ENCODE measurements around the gene C6orf47.

The C6orf47 gene

DNA sequence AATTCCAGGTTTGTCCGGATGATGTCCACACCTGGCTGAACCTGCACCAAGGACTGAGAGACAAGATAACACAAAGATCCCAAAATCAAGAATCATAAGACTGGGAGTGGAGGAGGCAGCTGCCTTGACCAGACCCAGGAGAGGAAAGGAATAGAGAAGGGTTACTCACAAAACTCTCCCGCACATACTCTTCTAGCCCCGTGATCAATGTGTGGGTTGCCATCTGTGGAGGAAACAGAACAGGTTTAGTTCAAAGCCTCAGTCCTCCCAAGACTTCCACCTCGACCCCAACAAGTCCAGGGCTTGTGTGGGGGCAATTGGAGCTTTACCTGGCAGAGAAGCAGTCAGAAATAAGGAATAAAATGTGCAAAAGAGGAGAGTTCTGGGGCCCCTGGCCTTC, 19.2 kb downstream of the C6orf47 start:
- no peak for DNase-seq (ENCODE audit: low read depth, low spot score)
- H3K27ac ChIP-seq, result no peak overlapping the region

- DNase-seq (ENCODE audit: low read depth, low spot score), result no peak
- no peak overlapping the region for H3K27ac ChIP-seq
These were observed 20.0 kb downstream of the C6orf47 start for GRCh38 chr6:31640612-31641011.

- peak overlapping the region; percentile 21 for H3K27ac ChIP-seq
- DNase-seq (ENCODE audit: low read depth, low spot score), result no peak
These were observed 21.1 kb downstream of the C6orf47 start for GRCh38 chr6:31639449-31639861.

GRCh38 chr6:31639043-31639442, 21.5 kb downstream of the C6orf47 start:
- H3K27ac ChIP-seq, result no peak overlapping the region
- DNase-seq (ENCODE audit: low read depth, low spot score), result no peak

DNA sequence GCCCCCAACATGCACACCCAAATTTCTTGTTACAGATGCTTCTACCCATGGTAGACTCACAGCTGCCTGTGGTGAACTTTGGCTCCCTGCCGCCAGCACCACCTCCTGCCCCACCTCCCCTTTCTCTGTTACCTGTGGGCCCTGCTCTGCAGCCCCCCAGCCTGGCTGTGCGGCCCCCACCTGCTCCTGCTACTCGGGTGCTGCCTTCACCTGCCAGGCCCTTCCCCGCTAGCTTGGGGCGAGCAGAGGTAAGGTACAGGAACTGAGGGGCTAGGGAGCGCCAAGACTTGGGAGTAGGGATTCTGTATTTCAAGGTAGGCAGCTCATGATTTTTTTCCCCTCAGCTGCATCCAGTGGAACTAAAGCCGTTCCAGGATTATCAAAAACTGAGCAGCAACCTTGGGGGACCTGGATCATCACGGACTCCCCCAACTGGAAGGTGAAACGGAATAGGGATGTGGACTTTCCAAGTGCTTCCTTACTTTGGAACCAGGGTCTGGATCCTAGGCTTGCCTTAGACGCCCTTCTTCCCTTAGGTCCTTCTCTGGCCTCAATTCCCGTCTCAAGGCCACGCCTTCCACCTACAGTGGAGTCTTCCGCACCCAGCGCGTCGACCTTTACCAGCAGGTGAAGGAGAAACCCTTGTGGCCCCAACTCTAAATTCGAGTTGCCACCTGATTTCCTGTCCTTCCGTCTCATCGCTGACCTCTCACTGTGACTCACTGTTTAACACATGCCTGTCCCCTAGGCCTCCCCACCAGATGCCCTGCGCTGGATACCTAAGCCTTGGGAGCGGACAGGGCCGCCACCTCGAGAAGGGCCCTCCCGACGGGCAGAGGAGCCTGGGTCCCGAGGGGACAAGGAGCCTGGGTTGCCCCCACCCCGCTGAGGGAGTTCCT, 23.6 kb downstream of the C6orf47 start:
- no peak for DNase-seq (ENCODE audit: low read depth, low spot score)
- H3K27ac ChIP-seq, result no peak overlapping the region

GRCh38 chr6:31634969-31635575, 25.5 kb downstream of the C6orf47 start:
- DNase-seq (ENCODE audit: low read depth, low spot score), result no peak

DNA sequence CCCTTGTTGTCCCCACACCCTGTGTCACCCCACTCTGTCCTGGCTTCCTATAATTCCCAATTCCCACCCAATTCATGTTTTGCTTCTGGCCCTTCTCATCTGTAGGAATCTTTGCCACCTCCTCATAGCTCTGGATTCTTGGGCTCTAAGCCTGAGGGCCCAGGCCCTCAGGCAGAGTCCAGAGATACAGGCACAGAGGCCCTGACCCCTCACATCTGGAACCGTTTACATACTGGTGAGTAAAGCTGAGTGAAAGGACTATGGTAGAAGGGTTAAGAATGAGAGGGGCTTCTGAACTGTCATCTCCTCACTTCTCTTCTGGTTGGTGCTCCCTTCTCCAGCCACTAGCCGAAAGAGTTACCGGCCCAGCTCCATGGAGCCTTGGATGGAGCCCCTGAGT, 26.4 kb downstream of the C6orf47 start:
- no peak for DNase-seq (ENCODE audit: low read depth, low spot score)
- H3K27ac ChIP-seq, result no peak overlapping the region

More at GRCh38 chr6:31634969-31635575, 25.5 kb downstream of the C6orf47 start:
- no peak overlapping the region for H3K27ac ChIP-seq

- DNase-seq (ENCODE audit: low read depth, low spot score), result no peak
- H3K27ac ChIP-seq, result no peak overlapping the region
These were observed 27.1 kb downstream of the C6orf47 start for GRCh38 chr6:31633447-31633846.

- no peak for DNase-seq (ENCODE audit: low read depth, low spot score)
- no peak overlapping the region for H3K27ac ChIP-seq
These were observed 28.2 kb downstream of the C6orf47 start for GRCh38 chr6:31632279-31632946.

DNA sequence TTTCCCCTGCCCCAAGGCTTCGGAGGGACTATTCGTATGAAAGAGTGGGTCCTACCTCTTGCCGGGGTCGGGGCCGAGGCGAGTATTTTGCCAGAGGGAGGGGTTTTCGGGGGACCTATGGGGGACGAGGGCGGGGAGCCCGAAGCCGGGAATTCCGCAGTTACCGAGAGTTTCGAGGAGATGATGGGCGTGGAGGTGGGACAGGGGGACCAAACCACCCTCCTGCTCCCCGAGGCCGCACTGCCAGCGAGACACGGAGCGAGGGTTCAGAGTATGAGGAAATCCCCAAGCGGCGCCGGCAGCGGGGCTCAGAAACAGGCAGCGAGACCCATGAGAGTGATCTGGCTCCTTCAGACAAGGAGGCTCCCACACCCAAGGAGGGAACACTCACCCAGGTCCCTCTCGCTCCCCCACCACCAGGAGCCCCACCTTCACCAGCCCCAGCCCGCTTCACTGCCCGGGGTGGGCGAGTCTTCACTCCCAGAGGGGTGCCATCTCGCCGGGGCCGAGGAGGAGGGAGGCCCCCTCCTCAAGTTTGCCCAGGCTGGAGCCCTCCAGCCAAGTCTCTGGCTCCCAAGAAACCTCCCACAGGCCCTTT, 28.8 kb downstream of the C6orf47 start:
- H3K27ac ChIP-seq, result no peak overlapping the region

DNA sequence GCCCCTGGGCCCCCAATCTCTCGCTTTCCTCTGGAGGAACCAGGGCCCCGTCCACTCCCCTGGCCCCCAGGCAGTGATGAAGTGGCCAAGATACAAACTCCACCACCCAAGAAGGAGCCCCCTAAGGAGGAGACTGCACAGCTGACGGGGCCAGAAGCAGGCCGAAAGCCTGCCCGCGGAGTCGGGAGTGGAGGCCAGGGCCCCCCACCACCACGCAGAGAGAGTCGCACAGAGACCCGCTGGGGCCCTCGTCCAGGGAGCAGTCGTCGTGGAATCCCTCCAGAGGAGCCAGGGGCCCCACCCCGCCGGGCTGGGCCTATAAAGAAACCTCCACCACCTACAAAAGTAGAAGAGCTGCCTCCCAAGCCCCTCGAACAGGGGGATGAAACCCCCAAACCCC, 29.4 kb downstream of the C6orf47 start:
- no peak for DNase-seq (ENCODE audit: low read depth, low spot score)
- H3K27ac ChIP-seq, result no peak overlapping the region

More for the DNA sequence above, 28.8 kb downstream of the C6orf47 start:
- DNase-seq (ENCODE audit: low read depth, low spot score), result no peak

GRCh38 chr6:31630177-31630934, 30.2 kb downstream of the C6orf47 start:
- no peak for DNase-seq (ENCODE audit: low read depth, low spot score)
- no peak overlapping the region for H3K27ac ChIP-seq

- DNase-seq (ENCODE audit: low read depth, low spot score), result no peak
- no peak overlapping the region for H3K27ac ChIP-seq
These were observed 31.6 kb downstream of the C6orf47 start for GRCh38 chr6:31629014-31629413.

- no peak overlapping the region for H3K27ac ChIP-seq
- DNase-seq (ENCODE audit: low read depth, low spot score), result no peak
These were observed 32.8 kb downstream of the C6orf47 start for GRCh38 chr6:31627690-31628287.

DNA sequence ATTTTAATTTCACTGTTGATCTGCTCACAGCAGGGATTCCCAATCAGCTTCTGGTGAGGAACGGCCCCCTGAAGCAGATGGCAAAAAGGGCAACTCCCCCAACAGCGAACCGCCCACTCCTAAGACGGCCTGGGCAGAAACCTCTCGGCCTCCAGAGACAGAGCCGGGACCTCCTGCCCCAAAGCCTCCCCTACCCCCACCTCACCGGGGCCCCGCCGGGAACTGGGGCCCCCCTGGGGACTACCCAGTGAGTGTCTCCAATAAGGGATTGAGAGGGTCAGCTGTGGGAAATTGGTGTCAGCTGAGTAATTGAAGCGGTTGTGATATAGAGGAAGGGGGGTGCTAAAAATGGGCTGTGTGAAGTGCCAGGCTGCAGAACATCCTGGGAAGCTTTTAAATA, 33.6 kb downstream of the C6orf47 start:
- no peak overlapping the region for H3K27ac ChIP-seq
- no peak for DNase-seq (ENCODE audit: low read depth, low spot score)

DNA sequence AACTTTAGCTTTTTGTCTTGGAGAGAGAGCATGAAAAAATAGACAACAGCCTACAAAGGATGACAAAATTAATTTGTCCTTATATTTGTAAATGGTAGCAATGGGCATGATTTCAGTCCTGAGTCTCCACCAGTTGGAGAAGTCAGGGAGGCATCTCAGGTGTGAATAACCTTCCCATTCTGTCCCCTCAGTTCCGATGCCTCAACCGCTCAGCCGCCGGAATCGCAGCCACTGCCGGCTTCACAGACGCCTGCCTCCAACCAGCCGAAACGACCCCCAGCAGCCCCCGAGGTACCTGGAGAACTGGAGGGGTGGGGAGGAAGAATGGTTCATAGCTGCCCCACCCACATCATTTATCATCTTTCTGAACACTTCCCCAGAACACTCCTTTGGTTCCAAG, 36.5 kb downstream of the C6orf47 start:
- no peak overlapping the region for H3K27ac ChIP-seq
- DNase-seq (ENCODE audit: low read depth, low spot score), result no peak

DNA sequence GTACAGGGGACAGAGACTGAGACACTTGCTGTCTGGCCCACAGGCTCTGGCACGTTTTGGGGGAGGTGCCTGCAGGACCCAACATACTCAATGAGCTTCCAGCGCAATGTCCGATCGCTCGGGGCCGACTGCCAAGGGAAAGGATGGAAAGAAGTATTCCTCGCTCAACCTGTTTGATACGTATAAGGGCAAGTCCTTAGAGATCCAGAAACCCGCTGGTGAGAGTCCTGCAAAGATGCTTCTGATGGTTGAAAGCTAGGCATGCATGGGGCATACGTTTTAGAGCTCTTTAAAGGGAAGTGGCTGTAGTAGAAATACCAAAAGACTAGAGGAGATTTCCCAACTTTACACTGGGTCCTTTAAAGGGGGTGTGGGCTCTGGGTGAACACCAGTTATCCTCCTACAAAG, 37.9 kb downstream of the C6orf47 start:
- peak overlapping the region; percentile 91 for H3K27ac ChIP-seq
- DNase-seq (ENCODE audit: low read depth, low spot score), result no peak

DNA sequence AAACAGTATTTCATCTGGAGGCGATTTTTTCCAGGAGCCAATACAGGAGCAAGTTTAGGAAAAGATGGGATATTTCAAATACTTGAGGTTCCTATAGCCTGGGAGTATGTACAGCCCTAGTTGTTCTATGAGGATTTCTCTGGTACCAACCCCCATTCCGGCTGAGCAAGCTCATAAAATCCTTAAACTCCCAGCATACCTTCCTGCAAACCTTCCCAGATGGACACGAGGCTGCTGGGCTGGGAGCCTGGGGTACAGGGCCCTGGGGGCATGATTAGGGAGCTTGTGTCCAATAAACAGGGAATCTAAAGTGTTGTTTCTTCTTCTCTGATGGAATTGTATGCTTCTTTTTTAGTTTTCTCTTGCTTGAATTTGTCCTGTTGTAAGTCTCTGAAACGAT, 38.6 kb downstream of the C6orf47 start:
- DNase-seq (ENCODE audit: low read depth, low spot score), result no peak
- H3K27ac ChIP-seq, result peak overlapping the region; percentile 91

DNA sequence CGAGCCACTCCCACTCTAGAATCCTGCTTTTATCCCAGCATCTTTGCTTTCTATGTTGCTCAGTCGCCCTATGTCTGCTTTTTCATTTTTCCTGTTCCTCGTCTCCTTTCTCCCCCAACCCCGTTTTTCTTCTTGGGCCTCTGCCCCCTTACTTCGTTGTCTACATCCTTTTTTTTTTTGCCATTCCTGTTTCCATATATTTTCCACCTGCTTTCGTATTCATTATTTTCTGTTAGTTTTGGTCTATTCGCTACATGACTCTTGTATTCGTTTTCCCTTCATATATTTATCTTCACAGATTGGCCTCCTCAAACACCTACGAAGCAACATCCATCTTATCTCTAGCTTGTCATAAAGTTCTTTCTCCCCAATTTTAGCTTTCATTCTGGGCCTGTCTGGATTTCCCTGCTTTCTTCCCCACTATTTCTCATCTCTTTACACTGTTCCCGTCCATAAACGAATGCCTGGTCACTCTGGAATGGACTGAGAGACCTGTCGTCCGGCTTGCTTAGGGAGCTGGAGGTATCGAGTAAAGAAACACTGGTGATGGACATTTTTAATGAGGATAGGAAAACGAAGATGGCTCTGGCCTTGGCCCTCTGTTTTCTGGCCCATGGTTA, 39.1 kb downstream of the C6orf47 start:
- no peak for DNase-seq (ENCODE audit: low read depth, low spot score)
- peak overlapping the region; percentile 91 for H3K27ac ChIP-seq
